ENCODE measurements around the gene CHRDL2.

The CHRDL2 gene

DNA sequence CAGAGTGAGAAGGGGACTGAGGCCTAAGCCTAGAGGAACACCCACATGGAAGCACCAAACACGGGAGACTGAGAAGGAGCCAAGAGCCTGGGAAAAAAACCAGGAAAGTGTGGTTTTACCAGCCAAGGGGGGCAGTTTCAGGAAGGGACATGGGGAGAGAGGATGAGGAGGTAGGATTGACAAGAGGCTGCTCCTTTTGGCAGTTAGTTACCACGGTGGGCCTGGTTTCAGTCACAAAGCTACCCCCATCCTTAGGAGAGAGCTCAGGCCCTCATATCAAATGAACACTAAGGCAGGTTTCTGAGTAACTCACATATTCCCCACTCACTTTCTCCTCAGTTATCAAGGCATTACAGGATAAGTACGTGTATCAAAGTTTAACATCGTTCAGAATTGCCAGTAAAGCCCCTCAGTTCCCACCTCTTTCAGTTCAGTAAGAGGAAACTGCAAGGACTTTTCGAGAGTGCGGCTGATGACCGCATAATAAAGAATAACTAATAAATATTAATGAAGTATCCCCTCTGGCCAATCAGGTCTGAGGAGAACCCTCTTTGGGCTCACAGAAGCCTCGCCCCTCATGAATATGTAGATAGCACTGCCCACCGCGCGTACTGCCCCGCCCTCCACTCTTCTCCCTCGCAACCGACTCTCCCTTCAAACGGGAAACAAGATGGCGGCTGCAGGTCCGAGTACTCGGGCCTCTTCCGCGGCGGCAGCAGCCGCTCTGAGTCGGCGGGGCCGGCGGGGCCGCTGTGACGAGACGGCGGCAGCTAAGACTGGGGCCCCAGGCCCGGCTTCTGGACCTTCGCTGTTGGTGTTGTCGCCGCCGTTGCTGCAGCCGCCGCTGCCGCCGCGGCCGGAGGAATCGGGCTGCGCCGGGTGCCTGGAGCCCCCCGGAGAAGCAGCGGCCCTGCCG lies 17.2 kb upstream of the CHRDL2 start, which contains the start of gene RNF169:
RNF169 (plus strand) TSS at position 639 of the 916 bp plus-strand sequence; CDS start at position 671, 32 bp downstream.
- DNase-seq: peak; percentile 98

- DNase-seq: no peak
These were observed 15.6 kb upstream of the CHRDL2 start for GRCh38 chr11:74746868-74747267.

DNA sequence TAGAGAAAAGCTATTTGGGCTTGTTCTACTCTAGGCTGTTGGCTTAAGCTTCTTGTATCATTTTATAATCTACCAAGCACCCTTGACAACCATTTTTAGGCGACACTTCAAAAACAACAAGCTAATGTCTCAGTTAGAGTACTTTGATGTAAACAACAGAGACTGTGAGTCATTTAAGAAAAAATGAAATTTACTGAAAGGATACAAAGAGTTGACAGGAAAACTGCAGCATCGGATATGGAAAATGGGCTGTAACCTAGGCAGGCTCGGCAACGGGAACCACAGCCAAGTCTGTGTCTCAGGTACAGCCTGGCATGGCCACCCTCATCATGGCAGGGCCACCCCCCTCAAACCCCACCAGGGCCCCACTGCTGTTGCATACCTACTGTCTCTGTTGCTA lies 13.1 kb upstream of the CHRDL2 start:
- no peak for DNase-seq

GRCh38 chr11:74743640-74744039 lies 12.4 kb upstream of the CHRDL2 start:
- DNase-seq: no peak

GRCh38 chr11:74742070-74742469 lies 10.8 kb upstream of the CHRDL2 start:
- no peak for DNase-seq

GRCh38 chr11:74739546-74740270 lies 8.5 kb upstream of the CHRDL2 start:
- peak; percentile 45 for DNase-seq

GRCh38 chr11:74736031-74736430 lies 4.8 kb upstream of the CHRDL2 start:
- DNase-seq: no peak

- DNase-seq: no peak
These were observed 4.2 kb upstream of the CHRDL2 start for GRCh38 chr11:74735365-74735928.

DNA sequence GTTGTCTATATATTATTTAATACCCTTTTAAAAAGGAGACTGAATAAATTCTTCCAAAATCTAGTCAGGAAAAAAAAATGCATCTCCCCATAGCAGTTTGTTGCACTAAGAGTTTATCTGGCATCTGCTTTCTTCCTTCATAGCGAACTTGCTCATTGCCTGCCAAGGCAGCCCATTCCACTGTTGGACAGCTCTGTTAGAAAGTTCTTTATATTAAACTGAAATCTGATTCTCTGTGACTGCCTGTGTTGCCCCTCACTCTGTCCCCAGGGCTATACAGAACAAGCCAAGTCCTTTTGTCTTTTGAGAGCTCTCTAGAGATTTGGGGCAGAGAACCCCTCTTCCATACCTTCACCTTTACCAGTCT lies 3.3 kb upstream of the CHRDL2 start:
- no peak for DNase-seq

DNA sequence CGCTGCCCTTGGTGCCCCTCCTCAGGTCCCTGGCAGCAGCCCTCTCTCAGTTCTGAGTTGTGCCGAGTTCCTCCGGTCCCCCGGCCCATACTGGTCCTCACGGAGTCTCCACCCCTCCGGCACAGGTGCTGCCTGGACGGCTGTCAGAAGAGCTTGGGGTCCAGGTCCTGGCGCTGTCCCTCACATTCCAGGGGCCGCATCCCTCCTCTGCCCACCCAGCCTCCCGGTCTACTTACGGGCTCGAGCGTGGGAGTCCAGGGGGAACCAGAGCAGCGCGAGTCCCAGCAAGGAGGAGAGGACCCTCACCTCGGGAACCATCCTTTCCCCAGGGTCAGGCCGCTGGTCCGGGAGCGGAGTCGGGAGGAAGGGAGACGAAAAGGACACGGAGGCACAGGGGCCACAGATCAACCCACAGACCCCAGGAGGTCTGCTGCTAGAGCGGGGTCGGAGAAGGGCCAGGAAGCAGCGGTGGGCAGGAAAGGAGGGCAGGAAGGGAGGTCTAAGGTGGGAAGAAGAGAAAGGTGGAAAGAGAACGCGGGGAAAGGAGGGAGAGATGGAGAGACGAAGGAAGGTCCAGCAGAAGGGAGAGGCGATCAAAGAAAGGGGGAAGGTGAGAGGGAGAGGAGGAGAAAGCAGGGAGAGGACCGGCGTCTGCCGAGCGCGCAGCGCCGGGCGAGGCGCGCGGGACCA lies 510 bp downstream of the CHRDL2 start:
- DNase-seq: no peak

DNA sequence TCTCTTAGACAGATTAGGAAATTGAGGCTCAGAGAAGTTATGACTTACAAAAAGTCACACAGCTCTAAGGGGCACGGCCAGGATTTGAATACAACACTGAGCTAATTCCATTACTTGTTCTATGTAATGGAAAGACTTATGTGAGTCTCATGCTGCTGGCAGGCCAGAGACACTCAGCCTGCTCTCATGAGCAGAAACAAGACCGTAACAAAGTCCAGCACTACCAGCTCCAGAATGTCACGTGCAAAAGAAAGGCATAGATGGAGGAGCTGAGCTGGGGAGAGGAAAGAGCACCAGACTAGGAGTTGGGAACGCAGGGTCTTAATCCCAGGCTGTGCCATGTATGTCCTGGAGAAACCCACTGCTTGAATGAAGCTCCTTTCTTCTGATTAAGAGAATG lies 1.8 kb downstream of the CHRDL2 start:
- DNase-seq: no peak

DNA sequence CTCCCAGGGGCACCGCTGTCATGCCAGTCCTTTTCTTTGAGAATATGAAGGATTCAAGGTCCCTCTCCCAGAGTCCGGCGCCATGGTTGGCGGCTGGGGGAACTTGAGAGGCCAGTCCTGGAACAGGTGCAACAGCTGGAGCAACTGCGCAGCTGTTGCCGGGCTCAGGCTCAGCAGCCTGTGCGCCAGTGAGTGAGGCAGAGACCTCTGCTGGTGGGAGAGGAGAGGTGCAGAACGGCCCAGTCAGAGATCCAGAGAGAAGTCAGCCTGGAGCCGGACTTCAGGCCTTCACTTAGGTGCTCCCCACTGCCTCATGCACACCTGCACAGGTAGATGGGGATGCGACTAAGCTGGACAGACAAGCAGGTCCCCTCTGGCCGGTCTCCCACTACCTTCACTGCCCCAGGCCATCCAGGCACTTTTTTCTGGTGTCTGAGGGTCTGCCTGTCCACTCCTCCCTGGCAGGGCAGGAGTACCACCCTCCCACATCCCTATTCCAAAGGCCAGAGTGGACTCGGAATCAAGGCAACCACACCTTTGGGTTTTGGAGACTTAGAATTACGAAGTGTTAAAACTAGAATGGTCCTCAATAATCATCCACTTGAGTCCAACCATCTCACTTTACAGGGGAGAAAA lies 4.6 kb downstream of the CHRDL2 start:
- DNase-seq: peak; percentile 63

DNA sequence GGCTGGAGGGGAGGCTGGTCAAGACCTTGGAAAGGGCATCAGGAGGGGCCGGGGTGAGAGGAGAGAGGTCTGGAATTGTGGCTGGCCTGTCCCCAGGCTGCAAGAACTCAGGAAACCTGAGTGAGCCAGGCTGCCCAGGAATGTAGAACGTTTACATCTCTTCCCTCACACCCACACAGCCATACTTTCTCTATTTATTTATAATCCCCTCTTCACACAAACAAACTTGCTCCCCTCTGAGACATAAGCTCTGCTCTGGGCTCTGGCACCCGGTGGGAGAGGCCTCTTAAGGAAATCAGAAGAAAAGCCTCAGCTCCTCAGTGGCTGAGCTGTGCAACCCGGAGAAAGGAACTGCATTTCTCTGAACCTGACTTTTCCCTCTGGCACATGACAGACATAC lies 5.5 kb downstream of the CHRDL2 start:
- no peak for DNase-seq

GRCh38 chr11:74723511-74723910 lies 7.7 kb downstream of the CHRDL2 start:
- DNase-seq: no peak

DNA sequence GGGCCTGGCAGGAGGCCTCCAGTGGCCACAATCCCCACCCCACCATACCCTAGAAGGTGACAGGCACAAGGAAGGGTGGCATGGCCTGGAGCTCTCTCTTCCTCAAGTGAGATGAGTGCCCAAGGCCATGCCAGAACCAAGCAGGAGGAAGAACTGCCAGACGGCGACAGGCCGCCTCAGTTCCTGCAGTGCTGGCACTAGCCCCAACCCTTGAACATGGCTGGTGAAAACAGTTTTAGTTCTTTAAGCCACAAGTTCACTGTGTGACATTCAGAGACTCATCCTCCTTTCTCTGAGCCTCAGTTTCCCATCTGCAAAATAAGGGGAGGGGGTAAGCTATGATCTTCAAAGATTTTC lies 9.8 kb downstream of the CHRDL2 start:
- no peak for DNase-seq

DNA sequence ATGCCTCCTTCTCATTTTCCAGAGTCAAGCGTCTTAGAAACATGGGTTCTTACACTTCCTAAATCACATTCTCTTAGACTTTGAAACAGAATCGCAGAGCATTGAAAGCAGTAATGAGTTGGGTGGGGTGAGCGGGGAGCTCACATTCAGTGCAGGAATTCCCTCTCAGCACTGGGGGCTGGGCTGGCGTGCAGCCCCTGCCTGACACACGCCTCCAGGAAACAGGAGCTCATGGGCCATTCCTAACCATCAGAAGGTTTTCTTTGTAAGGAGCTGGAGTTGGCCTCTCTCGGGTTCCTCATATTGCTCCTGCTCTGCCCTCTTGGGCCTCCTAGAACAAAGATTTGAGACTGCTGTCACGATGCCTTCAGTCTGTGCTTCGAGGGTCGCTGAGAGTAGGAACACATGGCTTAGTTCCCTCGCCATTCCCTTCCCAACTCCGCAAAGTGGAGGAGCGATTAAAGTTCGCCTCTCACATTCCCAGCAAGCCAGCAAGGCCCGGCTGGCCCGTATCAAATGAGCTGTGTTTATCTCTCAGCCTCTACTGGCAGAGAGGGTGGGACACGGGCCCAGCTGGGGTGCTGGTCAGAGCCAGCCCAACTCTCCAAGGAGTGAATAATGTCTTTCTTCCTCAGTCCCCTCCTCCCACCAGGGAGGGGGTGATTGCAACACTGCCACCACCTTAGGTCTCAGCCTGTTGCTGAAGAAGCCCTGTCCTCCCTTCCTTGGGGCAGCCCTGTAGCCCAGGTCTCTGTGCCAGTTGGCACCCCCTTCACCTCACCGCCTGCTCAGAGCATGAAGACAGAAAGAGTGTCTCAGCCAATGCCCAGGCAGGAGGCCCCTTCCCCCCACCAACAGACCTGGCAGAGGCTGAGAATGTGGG lies 10.4 kb downstream of the CHRDL2 start:
- no peak for DNase-seq

GRCh38 chr11:74719011-74719410 lies 12.2 kb downstream of the CHRDL2 start:
- DNase-seq: no peak

- DNase-seq: no peak
These were observed 13.8 kb downstream of the CHRDL2 start for GRCh38 chr11:74717221-74717969.

DNA sequence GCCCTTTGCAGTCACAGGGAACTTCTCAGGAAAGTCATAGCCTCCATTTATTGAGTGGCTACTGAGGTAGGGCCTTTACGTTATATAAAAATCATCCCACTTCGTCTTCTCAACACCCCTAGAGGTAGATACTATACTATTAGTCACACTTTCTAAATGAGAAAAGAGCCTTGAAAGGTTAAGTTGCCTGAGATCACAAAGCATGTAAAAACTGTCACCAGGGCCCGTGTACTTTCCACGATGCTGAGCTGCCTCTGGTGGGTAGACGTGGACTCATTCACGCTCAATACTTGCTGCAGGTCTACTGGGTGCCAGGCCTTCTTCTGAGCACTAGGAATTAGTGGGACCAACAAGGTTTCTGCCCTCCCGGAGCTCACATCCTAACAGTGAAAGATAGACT lies 16.3 kb downstream of the CHRDL2 start:
- DNase-seq: no peak

DNA sequence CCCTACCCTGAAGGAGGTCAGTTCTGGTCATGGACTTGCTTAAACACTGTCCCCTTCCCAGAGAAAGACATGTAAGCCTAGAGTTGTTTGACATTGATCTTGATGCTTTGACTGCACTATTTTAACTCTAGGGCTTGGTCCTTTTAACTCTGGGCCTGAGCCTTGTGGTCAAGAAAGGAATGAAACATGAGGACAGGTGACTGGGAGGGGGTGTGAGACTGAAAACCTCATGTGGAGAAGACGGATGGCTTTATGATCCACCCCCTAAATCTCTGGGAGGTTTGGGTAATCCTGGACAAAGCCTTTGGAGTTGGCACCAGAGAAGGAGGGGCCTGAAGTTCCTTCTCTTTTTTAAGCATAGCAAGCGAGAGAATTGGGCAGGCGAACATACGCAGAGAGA lies 17.5 kb downstream of the CHRDL2 start:
- DNase-seq: no peak

Measured in NCI-H526 treated with DMSO at 0.1 percent for 48 hours (cell line).